Heart left ventricle (tissue), 13 donors: ENCODE measurements around the gene KRT76.

Experiments
- POLR2A ChIP-seq, 2 donors: fragments of 450-650 bp; IDR thresholded peaks; one replicate each; pipeline ENCODE4 v1.6.1; 2017; ENCODE audit warnings: antibody characterized with exemption in 2 of 2, mild to moderate bottlenecking in 2 of 2, moderate library complexity in 2 of 2
- TF ChIP-seq, protein P1 (sequence below), 12 donors: fragments of 200-600 bp; sonication (generic) in 4 of 12; IDR thresholded peaks; one replicate each; pipeline versions ENCODE4 v1.5.0 to v1.8.0; 2018 to 2022; ENCODE audit warnings: antibody characterized with exemption in 12 of 12, mild to moderate bottlenecking in 5 of 12
- donor health status: ischemic (EF 13 %, LVEDD 7.1; RV severe dilation, severe dysfunction).
- donor health status: DM: no; HTN: yes; CAD: no.
- donor health status: DM: no; HTN: no; CAD: no.
- donor health status: ischemic (EF 25% LVEDD 6.9; RV normal size, moderate dysfunction).
- donor health status: ischemic (EF 25% LVEDD 5.7; RV mildly dilated, moderate dysfunction).
- donor health status: ischemic (EF 35%, LVEDD 5.7; RV mildly dilated, moderate dysfunction).
- donor health status: nonischemic (EF 11% LVEDD 7.7; RV severe dilation, severe dysfunction).
- donor health status: DM: yes; HTN: yes; CAD: no.
- donor health status: PGD.
- donor health status: ischemic (EF 29% LVEDD 5.4; RV normal size, mild dysfunction).
- donor health status: nonischemic (EF 23%, LVEDD 6.1; RV moderate dilation, normal function).

DNA sequence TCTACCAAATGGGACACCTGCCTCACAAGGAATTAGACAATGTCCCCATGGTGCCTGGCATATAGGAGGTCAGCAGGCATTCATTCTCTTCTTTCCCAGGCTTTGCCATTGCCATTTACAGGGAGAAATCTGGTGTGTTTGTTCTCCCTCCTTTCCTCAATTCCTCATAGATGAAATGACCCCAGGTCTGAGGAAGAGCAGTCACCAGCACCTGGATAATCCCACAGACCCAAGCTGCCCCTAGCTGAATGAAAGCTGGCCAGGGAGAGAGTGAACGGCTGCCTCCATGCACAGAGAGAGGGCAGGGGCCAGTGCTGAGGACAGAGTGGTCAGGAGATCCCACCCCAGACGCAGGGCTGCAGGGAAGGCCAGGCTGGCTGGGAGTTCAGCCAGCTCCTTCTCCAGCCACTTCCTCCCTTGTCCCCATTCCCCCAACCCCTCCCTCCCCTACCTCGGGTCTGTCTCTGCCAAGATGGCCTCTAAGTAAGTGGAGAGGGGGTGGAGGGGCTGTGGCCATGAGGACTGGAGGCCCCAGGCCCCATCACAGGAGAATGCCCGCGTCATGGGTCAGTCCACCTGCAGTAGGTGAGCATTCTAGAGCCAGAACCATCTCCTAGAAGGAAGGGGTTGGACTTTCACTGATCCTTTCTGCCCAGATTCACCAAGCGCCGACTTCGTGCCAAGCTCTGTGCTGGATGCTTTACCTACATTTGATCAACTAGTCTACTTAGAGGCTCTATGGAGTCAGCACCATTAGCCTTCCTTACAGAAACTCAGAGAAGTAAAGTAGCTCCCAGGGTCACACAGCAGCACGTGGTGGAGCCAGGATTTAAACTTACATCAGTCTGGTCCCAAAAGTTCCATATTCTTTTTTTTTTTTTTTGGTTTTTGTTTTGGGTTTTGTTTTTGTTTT lies 38.8 kb upstream of the KRT76 start:
- TF ChIP-seq, protein P1, sequence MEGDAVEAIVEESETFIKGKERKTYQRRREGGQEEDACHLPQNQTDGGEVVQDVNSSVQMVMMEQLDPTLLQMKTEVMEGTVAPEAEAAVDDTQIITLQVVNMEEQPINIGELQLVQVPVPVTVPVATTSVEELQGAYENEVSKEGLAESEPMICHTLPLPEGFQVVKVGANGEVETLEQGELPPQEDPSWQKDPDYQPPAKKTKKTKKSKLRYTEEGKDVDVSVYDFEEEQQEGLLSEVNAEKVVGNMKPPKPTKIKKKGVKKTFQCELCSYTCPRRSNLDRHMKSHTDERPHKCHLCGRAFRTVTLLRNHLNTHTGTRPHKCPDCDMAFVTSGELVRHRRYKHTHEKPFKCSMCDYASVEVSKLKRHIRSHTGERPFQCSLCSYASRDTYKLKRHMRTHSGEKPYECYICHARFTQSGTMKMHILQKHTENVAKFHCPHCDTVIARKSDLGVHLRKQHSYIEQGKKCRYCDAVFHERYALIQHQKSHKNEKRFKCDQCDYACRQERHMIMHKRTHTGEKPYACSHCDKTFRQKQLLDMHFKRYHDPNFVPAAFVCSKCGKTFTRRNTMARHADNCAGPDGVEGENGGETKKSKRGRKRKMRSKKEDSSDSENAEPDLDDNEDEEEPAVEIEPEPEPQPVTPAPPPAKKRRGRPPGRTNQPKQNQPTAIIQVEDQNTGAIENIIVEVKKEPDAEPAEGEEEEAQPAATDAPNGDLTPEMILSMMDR (IDR thresholded peaks at IDR 0.05) = no peak
- no peak for TF ChIP-seq POLR2A (IDR thresholded peaks at IDR 0.05)
